ENCODE data around the gene ASCC2.

The ASCC2 gene

DNA sequence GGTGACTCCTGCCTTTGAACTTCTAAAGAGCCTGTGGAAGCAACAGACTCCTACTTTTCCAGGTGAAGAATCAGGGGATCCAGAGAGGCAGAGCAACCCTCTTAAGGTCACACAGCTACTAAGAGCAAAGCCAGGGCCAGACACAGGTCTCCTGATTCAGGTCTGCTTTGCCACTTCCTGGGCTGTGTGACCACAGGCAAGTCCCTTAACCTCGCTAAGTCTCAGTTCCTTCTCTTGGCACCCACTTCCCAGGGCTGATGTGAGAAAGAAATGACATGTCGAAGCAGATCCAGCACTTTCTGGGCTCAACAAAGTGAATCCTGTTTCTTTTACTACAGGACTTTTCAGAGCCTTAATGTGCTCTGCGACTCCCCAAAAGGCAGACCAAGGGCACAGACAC lies 40.7 kb downstream of the ASCC2 start:
- no peak for DNase-seq
- in situ Hi-C loops (cut with MboI; ENCODE audit: low pct_unique_long_range_greater_than_20kb, low sequenced_read_pairs), result no loop called here

DNA sequence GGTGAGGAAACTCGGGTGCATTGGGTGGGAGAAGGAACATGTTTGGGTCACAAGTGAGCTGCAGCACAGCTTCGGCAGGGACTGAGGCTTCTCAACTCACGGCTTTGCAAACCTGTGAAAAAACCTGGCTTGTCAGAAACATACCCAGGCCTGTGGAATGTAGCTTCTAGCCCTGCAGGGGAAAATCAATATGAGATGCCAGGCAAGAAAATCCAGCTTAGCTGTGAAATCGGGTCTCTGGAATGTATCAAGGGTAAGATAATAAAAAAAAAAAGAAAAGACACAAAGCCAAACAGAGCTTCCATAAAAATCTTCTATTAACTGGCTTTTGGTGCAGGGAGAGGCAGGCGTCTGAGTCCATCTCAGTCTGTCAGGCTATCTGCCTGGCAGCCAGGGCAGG lies 42.4 kb downstream of the ASCC2 start:
- in situ Hi-C loops (cut with MboI; ENCODE audit: low pct_unique_long_range_greater_than_20kb, low sequenced_read_pairs), result no loop called here

DNA sequence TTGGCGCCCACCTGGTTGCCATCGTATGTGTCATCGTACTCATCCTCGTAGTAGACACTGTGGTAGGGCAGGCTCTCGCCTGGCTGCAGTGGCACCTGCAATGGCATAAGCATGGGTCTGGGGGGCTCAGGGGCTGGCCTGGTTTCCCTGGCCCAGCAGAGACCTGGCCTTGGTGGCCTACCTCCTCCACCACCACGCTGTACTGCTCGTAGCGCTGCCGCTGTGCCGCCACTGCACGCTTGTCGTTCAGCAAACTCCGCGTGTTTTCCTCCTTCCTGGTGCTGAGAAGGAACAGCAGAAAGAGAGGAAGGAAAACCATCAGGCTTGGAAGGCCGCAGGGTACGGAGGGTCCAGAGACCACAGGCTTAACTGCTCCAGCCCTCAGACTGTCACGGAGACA lies 44.7 kb downstream of the ASCC2 start:
- in situ Hi-C loops (cut with MboI; ENCODE audit: low pct_unique_long_range_greater_than_20kb, low sequenced_read_pairs), result no loop called here
- no peak for DNase-seq

More for the DNA sequence above, 42.4 kb downstream of the ASCC2 start:
- no peak for DNase-seq

DNA sequence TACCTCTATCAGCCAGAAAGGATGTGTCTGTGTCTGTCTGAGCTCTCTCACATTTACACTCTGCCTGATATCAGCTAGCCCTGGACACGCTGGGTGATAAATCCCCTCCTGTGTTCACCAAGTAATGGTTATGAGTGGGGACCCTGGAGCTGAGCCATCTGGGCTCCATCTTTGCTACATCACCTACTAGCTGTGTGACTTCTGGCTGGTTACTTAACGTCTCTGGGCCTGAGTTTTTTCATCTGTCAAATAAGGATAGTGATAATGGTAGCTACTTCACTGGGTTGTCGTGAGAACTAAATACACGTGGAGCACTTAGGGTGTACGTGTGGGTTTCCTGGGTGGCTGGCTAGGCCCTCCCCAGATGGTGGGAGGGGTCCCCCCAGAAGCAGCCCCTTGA lies 48.0 kb downstream of the ASCC2 start:
- in situ Hi-C loops (cut with MboI; ENCODE audit: low pct_unique_long_range_greater_than_20kb, low sequenced_read_pairs), result no loop called here
- no peak for DNase-seq

DNA sequence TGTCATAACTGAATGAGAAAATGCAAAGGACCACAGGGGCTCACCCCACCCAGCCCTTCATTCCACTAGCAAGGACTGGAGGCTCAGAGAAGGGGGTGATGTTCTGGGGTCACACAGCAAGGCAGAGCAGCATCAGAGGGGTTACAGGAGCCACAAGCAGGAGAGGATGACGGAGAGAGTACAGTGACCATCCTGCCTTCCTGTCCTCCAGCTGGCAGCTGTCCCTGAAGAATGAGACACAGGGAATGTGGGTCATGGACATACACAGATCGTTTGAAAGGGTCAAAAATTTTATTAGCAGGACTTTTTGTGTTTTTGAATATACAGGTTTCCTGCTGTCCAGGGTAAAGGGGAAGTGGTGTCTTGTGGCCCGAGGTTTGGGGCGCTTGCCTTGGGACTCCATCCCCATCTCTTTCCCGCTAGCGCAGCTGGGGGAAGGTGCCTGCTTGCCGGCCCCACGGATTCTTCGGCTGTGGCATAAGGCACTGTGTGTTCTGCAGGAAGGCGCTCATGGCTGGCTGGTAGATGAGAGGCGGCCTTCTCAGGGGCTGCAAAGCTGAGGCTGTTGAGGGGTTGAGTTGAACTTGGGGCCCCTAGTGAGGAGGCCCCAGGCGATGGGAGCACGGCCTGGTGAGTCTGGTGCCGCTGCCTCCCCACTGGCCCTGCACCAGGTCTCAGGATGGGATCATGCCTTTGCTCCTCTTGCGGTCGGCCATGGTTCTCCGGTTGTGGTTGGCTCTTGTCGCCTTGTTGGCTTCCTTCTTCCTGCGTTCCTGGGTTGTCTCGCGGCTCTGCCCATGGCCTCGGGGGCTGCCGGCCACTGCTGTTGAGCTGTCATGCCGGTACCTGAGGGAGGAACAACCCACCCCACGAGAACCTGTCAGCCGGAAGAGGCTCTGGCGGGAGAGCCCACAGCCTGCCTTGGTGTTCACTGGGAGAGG lies 49.5 kb downstream of the ASCC2 start:
- in situ Hi-C loops (cut with MboI; ENCODE audit: low pct_unique_long_range_greater_than_20kb, low sequenced_read_pairs), result no loop called here

DNA sequence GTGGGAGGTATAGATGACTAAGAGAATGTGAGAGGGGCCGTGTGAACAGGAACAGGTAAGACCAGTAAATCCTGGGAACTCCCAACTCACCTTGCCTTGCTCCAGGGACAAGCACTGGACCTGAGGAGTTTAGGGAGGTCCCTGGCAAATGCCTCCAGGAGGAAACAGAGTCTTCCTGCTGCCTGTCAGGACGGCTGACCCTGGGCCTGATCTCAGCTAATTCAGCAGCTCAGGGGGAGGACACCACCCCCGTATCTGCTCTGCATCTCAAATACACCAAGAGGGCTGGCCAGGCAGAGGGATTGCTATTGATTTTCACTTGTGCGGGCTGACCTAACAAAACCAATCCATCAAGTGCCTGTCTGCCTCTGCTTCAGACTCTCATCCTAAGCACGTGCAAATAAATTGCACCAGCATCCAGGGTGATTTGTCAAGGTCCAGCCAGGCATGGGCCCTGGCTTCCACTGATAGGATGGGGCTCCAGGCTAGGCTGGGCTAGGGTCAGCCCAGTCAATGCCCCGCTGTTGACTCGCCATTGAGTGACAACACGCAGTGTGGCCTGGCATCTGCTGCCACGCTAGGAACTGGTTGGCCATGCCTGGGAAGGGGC lies 50.6 kb downstream of the ASCC2 start:
- in situ Hi-C loops (cut with MboI; ENCODE audit: low pct_unique_long_range_greater_than_20kb, low sequenced_read_pairs), result no loop called here
- no peak for DNase-seq

More for the DNA sequence above, 49.5 kb downstream of the ASCC2 start:
- no peak for DNase-seq

DNA sequence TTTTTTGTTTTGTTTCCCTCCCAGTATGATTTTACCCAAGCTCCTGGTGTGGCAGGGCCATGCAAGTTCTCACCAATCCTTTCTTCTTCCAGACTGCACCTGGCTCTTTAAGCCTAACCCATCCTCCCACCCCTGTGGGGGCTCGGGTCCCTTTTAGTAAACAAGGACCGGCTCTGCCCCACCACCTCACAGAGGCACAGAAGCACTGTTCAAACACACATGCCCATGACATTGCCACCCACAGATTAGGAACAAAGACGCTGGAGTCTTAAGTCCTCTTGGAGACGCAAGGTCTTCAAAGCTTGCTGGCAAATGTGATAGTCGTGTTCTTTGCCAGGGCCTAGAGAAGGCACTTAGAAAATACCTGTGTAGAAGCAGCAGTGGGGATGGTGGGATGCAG lies 52.0 kb downstream of the ASCC2 start:
- no peak for DNase-seq
- in situ Hi-C loops (cut with MboI; ENCODE audit: low pct_unique_long_range_greater_than_20kb, low sequenced_read_pairs), result no loop called here

DNA sequence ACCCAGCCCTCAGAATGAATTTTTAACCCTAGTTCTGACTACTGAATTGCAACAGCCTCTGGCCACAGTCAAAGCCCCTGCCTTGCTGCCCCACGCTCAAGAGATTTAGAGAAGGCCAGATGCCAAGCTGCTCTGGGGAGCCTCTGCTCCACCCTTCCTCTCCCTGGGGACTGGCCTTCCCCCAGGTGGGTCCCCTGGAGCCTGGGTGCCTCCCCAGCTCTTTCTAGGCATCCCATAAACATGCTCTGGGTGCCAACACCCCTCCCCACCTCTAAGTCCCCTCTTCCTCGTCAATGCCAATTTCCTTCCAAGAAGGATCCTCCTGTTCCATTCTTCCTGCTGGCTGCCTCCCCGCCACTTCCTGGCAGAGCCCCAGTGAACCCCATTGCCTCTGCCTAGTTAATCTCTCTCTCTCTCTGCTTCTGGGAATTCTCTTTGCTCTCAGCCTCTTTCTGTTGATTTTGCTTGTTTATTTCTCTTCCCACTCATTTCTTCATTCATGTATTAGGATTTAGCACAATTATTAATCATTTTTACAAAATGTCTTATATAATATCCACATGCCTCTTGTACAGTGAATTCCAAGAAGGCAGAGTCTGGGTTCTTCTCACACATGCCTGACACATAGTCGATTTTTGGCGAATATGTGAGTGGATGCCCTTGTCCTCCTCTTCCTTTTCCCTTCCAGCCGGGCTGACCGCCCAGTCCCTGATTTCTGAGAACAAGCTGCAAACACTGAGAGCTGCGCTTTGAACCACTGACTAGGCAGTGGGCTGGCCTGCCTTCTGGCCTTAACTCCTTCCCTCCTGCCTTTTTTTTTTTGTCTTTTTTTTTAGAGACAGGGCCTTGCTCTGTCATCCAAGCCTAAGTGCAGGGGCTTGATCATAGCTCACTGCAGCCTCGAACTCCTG lies 53.4 kb downstream of the ASCC2 start:
- in situ Hi-C loops (cut with MboI; ENCODE audit: low pct_unique_long_range_greater_than_20kb, low sequenced_read_pairs), result no loop called here
- no peak for DNase-seq

DNA sequence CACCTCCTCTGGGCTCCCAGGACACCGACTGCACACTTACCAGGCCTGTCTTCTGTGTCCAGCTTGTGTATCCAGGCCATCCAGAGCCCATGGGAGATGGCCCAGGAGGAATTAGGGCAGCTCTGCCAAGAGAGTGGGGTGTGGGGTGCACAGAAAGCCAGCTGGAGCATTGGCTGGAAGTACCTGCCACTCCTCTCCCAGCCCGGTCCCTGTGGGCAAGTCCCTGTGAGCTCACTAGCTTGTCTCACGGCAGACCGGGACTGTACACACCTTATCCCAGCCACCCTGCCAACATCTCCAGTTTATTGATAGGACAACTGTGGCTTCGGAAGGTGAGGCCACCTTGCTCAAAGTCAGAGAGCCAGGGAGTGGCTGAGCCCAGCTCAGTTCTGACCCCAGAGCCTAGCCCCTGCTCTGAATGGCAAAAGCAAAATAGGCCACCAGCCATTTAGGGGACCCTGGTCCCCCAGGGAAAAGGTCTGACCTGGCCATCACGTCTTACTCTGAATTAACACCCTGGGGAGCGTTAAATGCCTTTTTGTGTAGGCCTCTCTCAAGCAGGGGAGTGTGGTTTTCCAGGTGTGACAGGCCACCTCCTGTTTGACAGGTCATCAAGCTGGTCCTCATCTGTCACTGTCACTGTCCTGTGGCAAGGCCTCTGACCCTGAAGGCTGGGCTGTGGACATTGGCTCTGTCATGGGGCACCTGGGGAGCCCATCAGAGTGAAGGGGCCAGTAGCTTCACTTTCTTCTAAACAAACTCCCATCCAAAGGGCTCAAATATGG lies 55.8 kb downstream of the ASCC2 start:
- no peak for DNase-seq
- in situ Hi-C loops (cut with MboI; ENCODE audit: low pct_unique_long_range_greater_than_20kb, low sequenced_read_pairs), result no loop called here

DNA sequence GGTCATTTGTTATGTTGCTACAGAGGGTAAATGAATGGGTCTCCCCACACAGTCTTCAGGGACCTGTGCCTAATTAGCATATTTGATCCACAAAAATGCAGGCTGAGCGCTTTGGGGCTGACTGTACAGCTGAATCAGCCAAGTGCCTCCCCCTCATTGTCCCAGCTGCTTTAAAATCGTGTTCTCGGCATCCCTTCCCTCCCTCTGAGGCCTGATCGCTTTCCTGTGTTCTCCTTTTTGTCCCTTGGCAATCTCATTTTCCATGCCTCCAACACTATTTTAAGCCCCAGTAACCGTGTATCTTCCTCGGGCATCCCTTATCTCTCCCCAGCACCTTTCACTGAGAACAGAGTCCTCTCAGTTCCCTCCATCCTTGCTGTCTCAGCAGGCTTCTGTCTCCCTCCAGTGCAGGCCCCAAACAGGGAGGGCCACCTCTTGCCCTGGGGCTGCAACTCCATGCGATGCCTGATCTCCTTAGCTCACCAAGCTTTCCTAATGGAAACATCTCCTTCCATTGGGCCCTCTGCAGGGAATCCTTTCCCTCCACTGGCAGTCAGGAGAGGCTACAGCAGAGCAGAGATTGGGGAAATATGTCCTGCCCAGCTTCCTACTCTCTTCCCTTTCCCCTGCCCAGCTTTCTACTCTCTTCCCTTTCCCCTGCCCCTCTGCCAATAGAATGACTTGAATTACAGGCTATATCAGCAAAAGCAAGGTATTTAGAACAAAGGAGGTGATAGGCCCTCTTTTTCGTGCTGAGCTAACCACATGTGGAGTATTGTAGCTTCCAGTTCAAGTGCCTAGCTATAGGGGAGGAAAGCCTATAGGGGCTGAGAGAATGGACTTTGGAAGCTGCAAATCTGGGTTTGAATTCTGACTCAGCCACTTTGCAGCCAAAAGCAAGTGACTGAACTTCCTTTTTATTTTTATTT lies 57.1 kb downstream of the ASCC2 start:
- no peak for DNase-seq

DNA sequence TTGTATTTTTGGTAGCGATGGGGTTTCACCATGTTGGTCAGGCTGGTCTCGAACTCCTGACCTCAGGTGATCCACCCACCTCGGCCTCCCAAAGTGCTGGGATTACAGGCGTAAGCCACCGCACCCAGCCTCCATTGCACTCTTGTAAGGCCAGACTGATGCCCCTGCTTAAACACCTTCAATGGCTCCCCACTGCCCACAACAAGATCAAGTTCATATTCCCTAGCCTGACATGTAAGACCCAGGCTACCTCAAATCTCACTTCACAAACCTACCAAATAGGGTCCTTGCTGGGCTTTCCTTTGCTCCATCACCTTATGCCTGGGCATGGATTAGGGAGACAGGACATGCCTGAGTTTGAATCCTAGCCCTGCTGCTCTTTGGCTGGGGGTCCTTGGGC lies 57.9 kb downstream of the ASCC2 start:
- DNase-seq, result no peak
- in situ Hi-C loops (cut with MboI; ENCODE audit: low pct_unique_long_range_greater_than_20kb, low sequenced_read_pairs), result no loop called here

More for the DNA sequence above, 57.1 kb downstream of the ASCC2 start:
- in situ Hi-C loops (cut with MboI; ENCODE audit: low pct_unique_long_range_greater_than_20kb, low sequenced_read_pairs), result no loop called here

DNA sequence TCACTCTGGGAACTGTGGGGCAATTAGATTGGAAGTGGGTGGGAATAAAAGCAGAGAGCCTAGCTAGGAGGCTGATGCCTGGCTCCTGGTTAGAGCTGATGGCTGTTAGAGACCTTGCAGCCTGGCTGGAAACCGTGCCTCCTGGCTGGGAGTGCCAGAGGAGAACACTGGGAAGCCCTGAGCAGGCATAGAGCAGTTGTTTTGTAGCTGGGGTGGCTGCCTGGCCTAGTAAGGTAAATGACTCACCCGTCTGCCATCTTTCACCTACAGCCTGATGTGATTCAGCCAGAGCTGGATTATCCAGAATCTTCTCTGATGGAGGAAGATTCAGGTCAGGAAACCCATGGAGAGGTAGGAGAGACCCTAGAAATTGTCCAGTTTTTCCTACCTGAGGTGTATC lies 64.8 kb downstream of the ASCC2 start:
- DNase-seq, result no peak
- in situ Hi-C loops (cut with MboI; ENCODE audit: low pct_unique_long_range_greater_than_20kb, low sequenced_read_pairs), result no loop called here

DNA sequence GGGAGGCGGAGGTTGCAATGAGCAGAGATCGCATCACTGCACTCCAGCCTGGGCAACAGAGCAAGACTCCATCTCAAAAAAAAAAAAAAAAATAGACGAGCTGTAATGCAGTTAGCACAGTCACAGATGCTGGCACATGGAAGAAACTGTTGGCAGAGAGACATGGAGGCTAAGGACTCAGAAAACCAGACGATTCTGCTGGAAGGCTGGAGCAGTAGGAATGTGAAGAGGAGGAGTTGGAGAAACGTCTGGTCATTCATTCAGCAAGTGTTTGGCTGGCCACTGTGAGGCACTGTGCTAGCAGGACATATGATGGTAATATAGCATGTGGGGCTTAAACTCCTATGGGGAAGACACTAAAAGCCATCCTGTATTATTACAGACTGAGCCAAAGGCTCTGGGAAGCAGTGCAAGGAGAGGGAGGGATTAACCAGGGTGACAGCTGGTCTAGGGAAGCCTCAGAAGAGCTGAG lies 65.9 kb downstream of the ASCC2 start:
- DNase-seq, result peak; percentile 43
- in situ Hi-C loops (cut with MboI; ENCODE audit: low pct_unique_long_range_greater_than_20kb, low sequenced_read_pairs), result no loop called here

DNA sequence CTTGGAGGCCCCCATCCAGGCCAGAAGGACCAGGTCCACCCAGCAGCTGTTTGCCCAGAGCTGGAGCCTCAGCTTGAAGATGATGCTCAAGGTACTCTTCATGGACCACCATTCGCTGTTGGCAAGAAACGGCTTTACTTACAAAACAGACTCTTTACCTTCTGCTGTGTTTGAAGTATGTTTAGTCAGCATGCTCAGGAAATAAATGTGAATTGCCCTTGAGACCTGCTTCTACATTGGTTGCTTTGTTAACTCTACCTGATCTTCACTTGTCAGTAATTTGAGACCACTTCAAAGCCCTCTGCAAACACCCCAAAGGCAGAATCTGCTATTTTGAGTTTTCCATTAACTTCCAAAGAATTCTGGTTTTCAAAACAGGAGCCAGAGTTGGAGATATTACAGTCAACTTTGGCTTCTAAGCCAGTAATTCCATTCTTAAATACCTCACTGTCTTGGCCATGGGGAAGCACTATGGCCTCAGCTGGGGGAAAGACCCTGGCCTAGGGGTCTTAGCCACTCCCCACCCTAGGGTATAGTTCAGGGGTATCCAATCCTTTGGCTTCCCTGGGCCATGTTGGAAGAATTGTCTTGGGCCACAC lies 68.3 kb downstream of the ASCC2 start:
- in situ Hi-C loops (cut with MboI; ENCODE audit: low pct_unique_long_range_greater_than_20kb, low sequenced_read_pairs), result no loop called here
- DNase-seq, result no peak

DNA sequence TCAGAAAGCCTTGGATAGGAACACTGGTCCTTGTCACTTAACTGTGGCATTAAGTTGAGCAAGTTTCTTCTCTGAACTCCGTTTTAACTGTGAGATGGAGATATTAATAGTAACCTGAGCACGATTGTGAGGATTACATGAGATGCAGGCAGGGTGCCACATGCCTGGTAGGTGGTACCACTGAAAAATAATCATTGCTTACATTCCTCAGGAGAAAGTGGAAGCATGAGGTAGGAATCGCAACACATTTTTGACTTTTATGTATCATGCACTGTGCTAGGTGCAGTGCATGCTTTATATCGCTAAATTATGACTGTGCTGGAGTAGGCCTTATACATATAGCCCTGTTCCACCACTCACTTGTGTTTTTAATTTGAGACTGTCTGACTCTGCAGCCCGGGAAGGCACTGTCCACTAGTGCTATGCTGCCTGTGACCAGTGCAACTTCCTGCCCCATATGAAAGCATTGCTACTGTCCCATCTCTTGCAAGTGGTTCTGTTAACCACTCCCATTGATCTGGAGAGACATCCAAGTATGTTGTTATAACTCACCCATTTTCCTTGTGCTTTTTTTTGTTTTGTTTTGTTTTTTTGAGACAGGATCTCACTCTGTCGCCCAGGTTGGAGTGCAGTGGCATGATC lies 69.9 kb downstream of the ASCC2 start:
- in situ Hi-C loops (cut with MboI; ENCODE audit: low pct_unique_long_range_greater_than_20kb, low sequenced_read_pairs), result no loop called here
- DNase-seq, result no peak

DNA sequence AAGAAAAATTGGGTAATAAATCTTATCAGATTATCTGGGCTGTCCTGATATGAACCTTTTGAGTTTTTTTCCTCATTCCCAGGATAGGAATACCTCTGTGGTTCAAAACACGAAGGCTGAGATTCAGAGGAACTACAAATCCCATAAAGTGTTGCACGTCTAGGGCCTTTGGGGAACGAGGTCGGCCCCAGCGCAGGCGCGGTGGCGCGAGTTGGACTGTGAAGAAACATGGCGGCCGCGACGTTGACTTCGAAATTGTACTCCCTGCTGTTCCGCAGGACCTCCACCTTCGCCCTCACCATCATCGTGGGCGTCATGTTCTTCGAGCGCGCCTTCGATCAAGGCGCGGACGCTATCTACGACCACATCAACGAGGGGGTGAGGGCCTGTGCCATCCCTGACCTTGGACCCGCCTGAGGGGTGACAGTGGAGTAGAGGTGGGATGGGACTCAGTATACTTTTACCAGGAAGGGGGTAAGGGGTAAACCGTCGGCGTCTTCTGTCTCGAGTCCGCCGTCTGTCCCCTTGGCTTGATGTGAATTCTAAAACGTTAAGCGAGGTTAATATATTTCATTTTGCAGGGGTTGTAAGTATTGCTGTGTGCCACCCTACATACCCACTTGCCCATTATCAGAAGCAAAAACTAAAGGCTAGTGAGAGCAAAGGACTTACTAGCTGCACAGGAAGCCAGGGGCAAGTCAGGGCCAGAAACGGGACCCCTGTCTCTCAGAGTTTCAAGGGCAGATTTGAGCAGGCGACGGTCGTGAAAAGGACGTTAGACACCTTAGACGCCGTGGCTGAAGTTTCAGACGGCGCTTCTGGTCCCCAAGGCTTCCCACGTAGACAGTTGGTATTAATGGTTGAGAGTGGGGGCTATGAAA lies 70.7 kb downstream of the ASCC2 start, which contains the start of gene UQCR10:
UQCR10 (plus strand) TSS at position 199 of the 881 bp plus-strand sequence; CDS start at position 229, 30 bp downstream.
- peak; percentile 95 for DNase-seq

More for the DNA sequence above, 70.7 kb downstream of the ASCC2 start, which contains the start of gene UQCR10:
- in situ Hi-C loops (cut with MboI; ENCODE audit: low pct_unique_long_range_greater_than_20kb, low sequenced_read_pairs), result no loop called here

Measured in KBM-7 (cell line).